HG03064 (cell line): Measurements from ENCODE around the gene STK38.

Source experiments
- ATAC-seq: cut with Tn5 transposase; IDR thresholded peaks from one replicate; pipeline ENCODE4 v1.9.1; 2021; ENCODE audit warnings: low read depth; ENCODE audit not compliant: unreplicated experiment

Gene STK38

DNA sequence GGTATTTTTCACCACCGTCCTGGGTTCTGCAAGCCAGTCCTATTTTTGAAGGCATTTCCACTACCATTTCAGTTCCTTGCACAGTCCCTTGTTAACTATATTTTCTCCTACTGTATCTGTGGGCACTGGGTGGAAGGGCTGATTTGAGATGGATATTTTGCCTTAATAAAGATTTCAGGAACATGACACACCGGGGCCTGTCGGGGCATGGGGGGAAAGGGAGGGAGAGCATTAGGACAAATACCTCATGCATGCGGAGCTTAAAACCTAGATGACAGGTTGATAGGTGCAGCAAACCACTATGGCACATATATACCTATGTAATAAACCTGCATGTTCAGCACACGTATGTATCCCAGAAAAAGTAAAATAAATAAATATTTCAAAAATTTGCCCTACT is 22.4 kb downstream of the STK38 start:
- no peak for ATAC-seq

GRCh38 chr6:36523936-36524499 is 23.3 kb downstream of the STK38 start:
- no peak for ATAC-seq

DNA sequence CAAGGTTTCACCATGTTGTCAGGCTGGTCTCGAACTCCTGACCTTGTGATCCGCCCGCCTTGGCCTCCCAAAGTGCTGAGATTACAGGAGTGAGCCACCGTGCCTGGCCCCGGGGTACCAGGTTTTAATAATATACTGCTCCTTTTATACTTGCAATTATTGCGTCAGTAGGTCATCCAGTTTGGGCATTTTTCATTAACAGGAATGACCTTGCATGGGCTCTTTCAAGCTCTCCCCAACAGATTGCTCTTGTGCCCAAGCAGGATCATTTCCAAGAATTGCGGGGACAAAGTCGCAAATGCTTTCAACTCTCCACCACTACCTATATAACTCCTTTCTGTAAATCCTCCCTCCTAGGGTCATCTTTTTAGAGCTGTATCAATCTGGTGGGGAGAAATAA is 23.8 kb downstream of the STK38 start:
- ATAC-seq, result no peak

DNA sequence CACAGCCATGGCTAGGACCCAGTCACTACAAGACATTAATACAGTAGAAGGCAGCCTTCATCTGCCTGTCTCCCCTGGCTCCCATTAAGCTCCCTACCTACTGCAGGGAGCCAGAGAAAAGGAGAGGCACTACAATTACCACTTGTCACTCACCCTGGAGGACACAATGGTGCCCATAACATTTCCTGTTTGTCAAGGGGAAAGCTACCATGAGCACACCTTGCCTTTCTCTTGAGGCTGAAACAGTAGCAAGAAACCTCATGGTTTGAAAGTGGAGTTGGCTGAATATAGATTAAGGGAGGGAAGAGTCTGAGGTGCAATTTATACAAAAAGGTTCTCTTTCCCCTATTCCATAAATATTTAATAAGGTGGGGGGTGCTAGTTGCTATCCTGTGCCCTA is 27.9 kb downstream of the STK38 start:
- ATAC-seq, result no peak

DNA sequence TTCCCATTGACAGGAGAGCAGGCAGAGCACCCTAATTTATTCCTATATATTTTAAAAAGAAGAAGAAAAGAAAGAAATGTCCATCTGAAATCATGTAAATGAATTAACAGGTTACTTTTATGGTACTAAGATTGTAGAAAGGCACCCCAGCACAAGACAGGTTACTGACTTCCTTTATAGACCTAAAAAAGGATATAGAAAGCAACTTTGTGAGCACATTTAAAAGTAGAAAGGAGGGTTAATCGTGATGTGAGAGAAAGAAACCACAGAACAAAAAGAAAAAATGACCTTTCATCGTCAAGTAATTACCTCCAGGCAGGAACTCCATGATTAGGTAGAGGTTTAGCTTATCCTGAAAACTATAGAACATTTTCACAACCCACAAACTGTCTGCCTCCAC is 29.9 kb downstream of the STK38 start:
- ATAC-seq, result no peak

DNA sequence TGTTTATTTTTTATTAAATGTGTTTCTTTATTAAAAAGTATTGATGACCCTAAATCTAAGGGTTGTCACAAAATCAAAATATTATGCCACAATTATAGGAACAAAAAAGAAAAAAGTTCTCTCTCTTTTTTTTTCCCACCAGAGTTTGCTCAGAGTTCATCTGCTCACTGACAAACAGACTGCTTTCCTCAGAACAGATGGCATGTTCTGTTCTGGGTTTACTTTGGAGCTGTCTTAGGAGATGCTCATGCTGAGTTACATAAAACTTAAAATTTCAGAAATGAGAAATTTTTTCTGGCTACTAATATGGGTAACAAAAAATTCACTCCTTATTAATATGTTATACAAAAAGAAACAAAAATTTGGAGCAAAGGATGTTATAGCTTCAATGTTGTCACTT is 30.3 kb downstream of the STK38 start:
- no peak for ATAC-seq

GRCh38 chr6:36516559-36516958 is 30.7 kb downstream of the STK38 start:
- no peak for ATAC-seq

- ATAC-seq, result no peak
Measured at GRCh38 chr6:36515844-36516243, 31.4 kb downstream of the STK38 start.

- ATAC-seq, result no peak
Measured at GRCh38 chr6:36514554-36515456, 32.5 kb downstream of the STK38 start.

DNA sequence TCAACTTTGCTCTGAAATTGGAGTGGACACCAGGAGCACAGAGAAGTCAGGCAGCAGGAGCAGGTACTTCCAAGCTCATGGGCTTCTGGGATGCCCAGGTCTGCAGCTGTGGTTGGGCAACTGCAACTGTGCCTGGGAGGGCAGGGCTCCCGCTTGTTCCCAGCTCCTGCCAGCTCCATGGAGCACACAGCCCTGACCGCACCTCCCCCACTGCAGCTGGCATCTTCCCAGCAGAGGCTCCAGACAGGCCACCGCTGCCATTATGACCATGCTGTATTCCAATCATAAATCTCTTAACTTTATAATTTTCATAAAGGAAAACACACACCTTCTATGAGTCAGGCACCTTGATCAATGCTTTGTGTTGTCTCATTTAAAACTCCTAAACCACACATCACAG is 36.9 kb downstream of the STK38 start:
- no peak for ATAC-seq

GRCh38 chr6:36508532-36508931 is 38.7 kb downstream of the STK38 start:
- no peak for ATAC-seq

- ATAC-seq, result no peak
Measured at GRCh38 chr6:36506611-36507010, 40.7 kb downstream of the STK38 start.

DNA sequence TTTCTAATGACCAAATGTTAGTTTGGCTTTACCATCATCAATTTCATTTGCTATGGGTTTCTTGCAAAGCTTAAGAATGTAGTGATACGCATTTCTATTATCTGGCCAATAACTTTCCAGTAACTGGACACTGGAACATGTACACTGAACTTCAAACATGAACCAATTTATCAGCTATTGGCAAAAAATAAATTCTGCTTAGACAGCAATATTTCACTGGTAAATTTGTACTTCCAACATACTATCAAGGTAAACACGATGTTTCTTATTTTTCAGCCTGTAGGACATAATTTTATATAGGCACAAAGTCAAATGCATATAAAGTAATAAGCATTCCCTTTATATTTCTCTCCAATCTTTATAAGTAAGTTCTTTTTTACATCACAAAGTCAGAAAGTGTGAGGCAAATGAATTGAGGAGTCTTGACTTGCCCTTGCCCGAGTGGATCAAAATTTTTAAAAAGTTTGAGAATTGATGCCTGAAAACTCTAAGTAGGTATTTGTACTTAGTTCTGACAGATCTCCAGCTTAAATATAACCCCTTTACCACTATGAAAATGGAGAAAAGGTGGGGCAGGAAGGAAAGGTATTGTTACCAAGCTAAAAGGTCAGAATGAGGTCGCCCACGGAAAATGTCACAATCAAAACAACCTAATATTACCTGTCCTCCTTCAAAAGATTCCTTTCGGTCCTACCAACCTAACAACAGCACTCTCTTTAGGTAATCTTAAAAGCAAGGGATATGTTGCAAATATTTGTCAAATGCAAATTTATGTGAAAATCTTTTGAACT is 41.3 kb downstream of the STK38 start:
- ATAC-seq, result no peak

- ATAC-seq, result no peak
Measured at GRCh38 chr6:36504982-36505381, 42.3 kb downstream of the STK38 start.

GRCh38 chr6:36504181-36504580 is 43.1 kb downstream of the STK38 start:
- no peak for ATAC-seq

- no peak for ATAC-seq
Measured at GRCh38 chr6:36501686-36502085, 45.6 kb downstream of the STK38 start.

DNA sequence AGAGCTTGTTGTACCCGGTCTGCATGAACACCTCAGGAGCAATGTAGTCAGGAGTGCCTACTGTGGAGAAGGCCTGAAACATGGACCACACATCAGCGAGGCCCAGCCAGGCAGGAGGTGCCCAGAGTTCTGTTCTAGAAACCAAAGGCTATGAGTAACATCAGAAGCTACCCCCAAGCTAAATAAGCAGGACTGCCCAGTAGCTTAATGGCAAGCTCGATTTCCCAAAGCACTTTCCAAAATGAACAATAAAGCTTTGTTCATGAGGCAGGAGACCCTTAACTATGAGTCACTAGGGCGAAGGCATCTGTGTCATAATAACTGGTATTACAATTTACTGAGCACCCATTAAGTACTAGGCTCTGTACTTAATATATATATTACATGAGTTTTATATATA is 47.4 kb downstream of the STK38 start:
- ATAC-seq, result no peak

DNA sequence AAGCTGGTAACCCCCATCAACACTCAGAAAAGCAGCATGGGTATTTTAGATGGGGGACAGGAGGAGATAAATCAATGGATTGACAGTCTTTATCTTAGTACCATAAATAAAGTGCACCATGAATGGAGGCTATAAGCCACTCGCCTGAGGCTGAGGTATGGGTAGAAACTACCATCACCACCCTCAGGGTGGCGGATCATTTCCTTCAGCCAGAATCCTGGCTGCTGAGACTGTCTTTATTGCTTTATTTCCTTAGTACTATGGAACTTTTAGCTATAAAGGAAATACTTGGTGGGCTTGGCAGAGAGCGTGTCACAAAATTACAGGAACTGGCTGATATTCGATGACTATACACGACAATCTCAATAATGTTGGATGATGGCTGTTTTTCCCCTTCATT is 52.2 kb downstream of the STK38 start:
- no peak for ATAC-seq

DNA sequence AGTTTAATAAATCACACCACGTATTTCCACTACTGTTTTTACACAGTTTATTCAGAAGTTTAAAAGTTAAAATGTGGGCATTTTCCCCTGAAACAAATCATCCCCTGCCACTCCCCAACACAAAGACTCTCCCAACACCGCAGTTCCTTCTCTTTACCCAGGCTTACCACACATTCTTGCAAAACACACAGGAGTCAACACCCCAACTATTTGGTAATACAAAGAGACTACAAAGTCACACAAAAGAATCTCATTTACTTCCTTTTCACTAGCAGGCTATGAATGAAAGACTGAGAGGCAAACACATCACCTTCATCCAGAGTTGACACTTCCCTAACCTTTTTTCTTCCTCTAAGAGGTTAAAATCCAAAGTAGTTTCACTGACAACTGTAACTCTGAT is 53.4 kb downstream of the STK38 start:
- ATAC-seq, result no peak

DNA sequence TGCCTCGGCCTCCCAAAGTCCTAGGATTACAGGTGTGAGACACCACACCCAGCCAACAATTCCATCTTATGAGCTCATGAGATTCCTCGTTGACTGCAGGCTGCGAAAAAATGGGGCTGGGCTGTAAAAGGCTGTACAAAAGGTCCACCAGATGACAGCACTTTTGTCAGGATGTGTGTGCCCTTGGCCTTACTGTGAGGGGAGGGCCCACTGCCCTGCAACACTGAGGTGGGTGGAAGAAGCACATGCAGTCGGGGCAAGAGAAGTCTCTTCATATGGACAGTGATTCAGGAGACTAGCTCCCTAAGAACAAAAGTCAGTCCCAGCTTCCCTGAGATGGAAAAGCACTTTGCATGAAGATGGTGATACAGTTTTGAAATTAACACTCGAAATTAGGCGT is 54.0 kb downstream of the STK38 start:
- no peak for ATAC-seq

DNA sequence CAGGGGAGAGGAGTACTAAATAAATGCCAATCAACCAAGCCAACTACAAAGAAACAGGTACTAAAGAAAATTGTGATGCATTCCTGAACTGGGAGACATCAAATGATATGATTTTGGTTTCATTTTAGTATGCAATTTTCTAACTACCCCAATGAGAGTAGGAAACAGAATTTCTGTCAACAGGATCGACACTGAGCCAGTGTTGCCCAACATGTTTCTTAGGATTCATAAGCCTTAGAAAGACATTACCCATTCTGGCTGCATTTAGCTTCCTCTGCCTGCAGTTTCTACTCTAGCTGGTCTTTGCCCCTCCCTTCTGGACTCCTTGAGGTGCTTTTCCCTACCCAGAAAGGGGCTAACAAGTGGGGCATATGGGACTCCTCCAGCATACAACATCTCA is 54.7 kb downstream of the STK38 start:
- no peak for ATAC-seq

DNA sequence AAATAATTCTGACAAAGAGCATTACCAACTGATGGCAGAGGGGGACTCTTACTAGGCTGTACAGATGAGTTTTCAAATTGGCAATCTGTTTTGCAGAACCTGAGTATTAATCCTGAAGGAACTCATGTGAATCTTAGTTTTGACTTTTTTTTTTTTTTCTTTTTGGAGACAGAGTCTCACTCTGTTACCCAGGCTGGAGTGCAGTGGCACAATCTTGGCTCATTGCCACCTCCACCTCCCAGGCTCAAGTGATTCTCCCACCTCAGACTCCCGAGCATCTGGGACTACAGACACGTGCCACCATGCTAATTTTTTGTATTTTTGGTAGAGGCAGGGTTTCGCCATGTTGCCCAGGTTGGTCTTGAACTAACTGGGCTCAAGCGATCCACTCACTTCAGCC is 55.2 kb downstream of the STK38 start:
- no peak for ATAC-seq
